HEK293 (cell line): Measurements from ENCODE around the gene C11orf58.

Experiments
- CTCF ChIA-PET: fragments of 350-600 bp; formaldehyde crosslinking; extraction: SDS; loops from one replicate; lab custom pipeline; 2021; ENCODE audit warnings: antibody characterized with exemption; lab: Yijun Ruan, JAX
- POLR2A ChIA-PET: fragments of 300-600 bp; formaldehyde crosslinking; extraction: SDS; loops from one replicate; lab custom pipeline; 2020; ENCODE audit warnings: antibody characterized with exemption, inconsistent platforms; lab: Yijun Ruan, JAX
- H3K27ac ChIP-seq: fragments of 200-500 bp; sonication (Bioruptor generic); 2 replicates; pipeline ENCODE4 v1.5.1; 2014; ENCODE audit warnings: low read depth, low read length, control low read depth, inconsistent platforms; ENCODE audit errors: extremely low read depth
- H3K36me3 ChIP-seq, 2 experiments: fragments of 200-500 bp in 1 of 2; sonication (Bioruptor generic) in 1 of 2; 1 replicate in 1 of 2; 2 replicates in 1 of 2; pipeline ENCODE4 v1.5.1; 2014 to 2017; ENCODE audit warnings: inconsistent platforms in 2 of 2, low read length in 2 of 2; ENCODE audit not compliant: control insufficient read depth in 2 of 2, insufficient read depth in 1 of 2
- H3K4me1 ChIP-seq: fragments of 200-500 bp; sonication (Bioruptor generic); 2 replicates; pipeline ENCODE4 v1.5.1; 2014; ENCODE audit warnings: mild to moderate bottlenecking, low read length, inconsistent platforms; ENCODE audit not compliant: control insufficient read depth, insufficient read depth
- H3K4me3 ChIP-seq: 2 replicates; pipeline ENCODE4 v1.5.1; 2011; ENCODE audit warnings: low read depth, mild to moderate bottlenecking, control low read depth, low read length, moderate library complexity
- H3K9me3 ChIP-seq: fragments of 200-500 bp; sonication (Bioruptor generic); 2 replicates; pipeline ENCODE4 v1.5.1; 2014; ENCODE audit warnings: low read depth, low read length, inconsistent platforms; ENCODE audit not compliant: control insufficient read depth, insufficient read depth
- GLIS2 ChIP-seq: fragments of 450-650 bp; formaldehyde crosslinking; IDR thresholded peaks from 2 replicates; pipeline ENCODE4 v1.5.1; 2016; ENCODE audit warnings: missing biosample characterization, missing genetic modification characterization
- HIC1 ChIP-seq: fragments of 450-650 bp; formaldehyde crosslinking; IDR thresholded peaks from 2 replicates; pipeline ENCODE4 v1.5.1; 2016; ENCODE audit warnings: missing biosample characterization, missing genetic modification characterization
- KLF10 ChIP-seq: fragments of 450-650 bp; IDR thresholded peaks from 2 replicates; pipeline ENCODE4 v1.5.1; 2018; ENCODE audit warnings: missing biosample characterization, mild to moderate bottlenecking, missing genetic modification characterization
- MZF1 ChIP-seq: fragments of 450-650 bp; formaldehyde crosslinking; IDR thresholded peaks from 2 replicates; pipeline ENCODE4 v1.5.1; 2017; ENCODE audit warnings: missing biosample characterization, missing genetic modification characterization, borderline replicate concordance
- WT1 ChIP-seq: fragments of 450-650 bp; formaldehyde crosslinking; IDR thresholded peaks from 2 replicates; pipeline ENCODE4 v1.5.1; 2016; ENCODE audit warnings: missing biosample characterization, missing genetic modification characterization
- ZBTB11 ChIP-seq: fragments of 450-650 bp; formaldehyde crosslinking; conservative IDR thresholded peaks from 2 replicates; pipeline ENCODE4 v1.5.1; 2016; ENCODE audit warnings: low read depth, missing biosample characterization, missing genetic modification characterization
- ZBTB48 ChIP-seq: fragments of 450-650 bp; formaldehyde crosslinking; IDR thresholded peaks from 2 replicates; pipeline ENCODE4 v1.5.1; 2016; ENCODE audit warnings: missing biosample characterization, missing genetic modification characterization
- ZNF274 ChIP-seq, 2 experiments: fragments of 200-500 bp in 1 of 2; fragments of 450-650 bp in 1 of 2; sonication (Bioruptor generic) in 1 of 2; formaldehyde crosslinking in 1 of 2; IDR thresholded peaks; 2 replicates each; pipeline versions ENCODE4 v1.5.1 to v1.6.1; 2014 to 2016; ENCODE audit warnings: borderline replicate concordance in 1 of 2, inconsistent platforms in 1 of 2, low read length in 1 of 2, missing biosample characterization in 1 of 2, missing genetic modification characterization in 1 of 2
- ZNF366 ChIP-seq: fragments of 450-650 bp; formaldehyde crosslinking; conservative IDR thresholded peaks from 2 replicates; pipeline ENCODE4 v1.5.1; 2016; ENCODE audit warnings: missing biosample characterization, missing genetic modification characterization
- ZNF433 ChIP-seq: fragments of 450-650 bp; formaldehyde crosslinking; IDR thresholded peaks from 2 replicates; pipeline ENCODE4 v1.5.1; 2016; ENCODE audit warnings: missing biosample characterization, missing genetic modification characterization, low read depth
- ZNF544 ChIP-seq: fragments of 450-650 bp; formaldehyde crosslinking; IDR thresholded peaks from 2 replicates; pipeline ENCODE4 v1.5.0; 2017; ENCODE audit warnings: missing biosample characterization, missing genetic modification characterization
- ZNF585B ChIP-seq: fragments of 450-650 bp; formaldehyde crosslinking; IDR thresholded peaks from 2 replicates; pipeline ENCODE4 v1.5.1; 2016; ENCODE audit warnings: missing biosample characterization, missing genetic modification characterization
- ZSCAN23 ChIP-seq: fragments of 450-650 bp; formaldehyde crosslinking; IDR thresholded peaks from 2 replicates; pipeline ENCODE4 v1.5.1; 2016; ENCODE audit warnings: missing biosample characterization, missing genetic modification characterization
- TF ChIP-seq, protein P1 (sequence below): fragments of 450-650 bp; formaldehyde crosslinking; IDR thresholded peaks from 2 replicates; pipeline ENCODE4 v1.5.1; 2016; ENCODE audit warnings: missing biosample characterization, missing genetic modification characterization
- TF ChIP-seq, protein P2 (sequence below): fragments of 450-650 bp; formaldehyde crosslinking; IDR thresholded peaks from 2 replicates; pipeline ENCODE4 v1.5.1; 2017; ENCODE audit warnings: missing biosample characterization, missing genetic modification characterization
- TF ChIP-seq, protein P3 (sequence below): fragments of 450-650 bp; formaldehyde crosslinking; IDR thresholded peaks from 2 replicates; pipeline ENCODE4 v1.5.1; 2016; ENCODE audit warnings: missing biosample characterization, missing genetic modification characterization
- TF ChIP-seq, protein P4 (sequence below): fragments of 450-650 bp; formaldehyde crosslinking; IDR thresholded peaks from 2 replicates; pipeline ENCODE4 v1.5.1; 2017; ENCODE audit warnings: missing biosample characterization, missing genetic modification characterization
- TF ChIP-seq, protein P5 (sequence below): fragments of 450-650 bp; formaldehyde crosslinking; IDR thresholded peaks from 2 replicates; pipeline ENCODE4 v1.5.1; 2017; ENCODE audit warnings: missing biosample characterization, missing genetic modification characterization

C11orf58 gene

DNA sequence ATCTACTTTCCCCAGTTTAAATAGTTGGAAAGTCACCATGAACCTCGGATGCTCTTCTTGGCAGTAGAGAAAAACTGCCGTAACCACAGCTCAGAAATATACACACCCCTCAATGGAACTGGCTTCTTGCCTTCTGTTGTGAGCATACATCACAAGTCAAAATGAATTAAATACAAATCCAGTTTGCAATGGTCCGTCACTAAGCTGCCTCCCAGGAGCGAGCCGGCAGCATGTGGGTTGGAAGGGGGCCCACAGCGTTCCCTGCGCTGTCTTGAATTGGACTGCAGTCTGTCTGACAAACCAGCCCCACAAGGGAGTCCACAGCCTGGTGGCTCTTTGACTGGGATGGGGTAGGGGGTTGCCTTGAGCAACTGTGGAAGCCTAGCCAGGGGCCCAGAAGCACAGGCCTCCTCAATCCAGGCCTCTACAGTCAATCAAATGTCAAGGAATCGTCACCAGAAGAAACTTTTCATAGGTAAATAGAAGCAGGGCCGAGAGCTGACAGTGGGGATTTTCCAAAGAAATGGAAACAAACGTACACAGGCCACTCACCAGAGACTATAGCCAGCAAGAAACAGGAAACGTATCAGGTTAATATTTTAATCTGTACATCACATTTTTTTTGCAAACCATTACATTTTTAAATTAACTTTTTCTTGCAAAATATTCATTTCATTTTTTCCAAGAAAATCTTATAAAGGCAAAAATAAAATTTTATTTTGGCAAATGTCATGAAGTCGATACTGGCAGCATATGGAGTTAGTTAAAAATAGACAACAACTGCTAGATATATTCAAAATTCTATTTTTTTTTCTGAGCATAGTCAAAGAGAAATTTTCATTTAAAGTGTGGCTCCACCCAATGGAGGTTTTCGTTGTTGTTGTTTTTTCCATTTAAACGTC, 38.5 kb downstream of the C11orf58 start (continued):
- TF ChIP-seq, protein P1, sequence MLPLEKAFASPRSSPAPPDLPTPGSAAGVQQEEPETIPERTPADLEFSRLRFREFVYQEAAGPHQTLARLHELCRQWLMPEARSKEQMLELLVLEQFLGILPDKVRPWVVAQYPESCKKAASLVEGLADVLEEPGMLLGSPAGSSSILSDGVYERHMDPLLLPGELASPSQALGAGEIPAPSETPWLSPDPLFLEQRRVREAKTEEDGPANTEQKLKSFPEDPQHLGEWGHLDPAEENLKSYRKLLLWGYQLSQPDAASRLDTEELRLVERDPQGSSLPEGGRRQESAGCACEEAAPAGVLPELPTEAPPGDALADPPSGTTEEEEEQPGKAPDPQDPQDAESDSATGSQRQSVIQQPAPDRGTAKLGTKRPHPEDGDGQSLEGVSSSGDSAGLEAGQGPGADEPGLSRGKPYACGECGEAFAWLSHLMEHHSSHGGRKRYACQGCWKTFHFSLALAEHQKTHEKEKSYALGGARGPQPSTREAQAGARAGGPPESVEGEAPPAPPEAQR, result no peak
- TF ChIP-seq ZNF433, result no peak
- no peak for TF ChIP-seq MZF1 (tag by site-specific recombination)
- no peak for TF ChIP-seq ZNF544
- TF ChIP-seq ZNF366 (tag by site-specific recombination), result no peak
- TF ChIP-seq, protein P2, sequence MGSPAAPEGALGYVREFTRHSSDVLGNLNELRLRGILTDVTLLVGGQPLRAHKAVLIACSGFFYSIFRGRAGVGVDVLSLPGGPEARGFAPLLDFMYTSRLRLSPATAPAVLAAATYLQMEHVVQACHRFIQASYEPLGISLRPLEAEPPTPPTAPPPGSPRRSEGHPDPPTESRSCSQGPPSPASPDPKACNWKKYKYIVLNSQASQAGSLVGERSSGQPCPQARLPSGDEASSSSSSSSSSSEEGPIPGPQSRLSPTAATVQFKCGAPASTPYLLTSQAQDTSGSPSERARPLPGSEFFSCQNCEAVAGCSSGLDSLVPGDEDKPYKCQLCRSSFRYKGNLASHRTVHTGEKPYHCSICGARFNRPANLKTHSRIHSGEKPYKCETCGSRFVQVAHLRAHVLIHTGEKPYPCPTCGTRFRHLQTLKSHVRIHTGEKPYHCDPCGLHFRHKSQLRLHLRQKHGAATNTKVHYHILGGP (tag by site-specific recombination), result no peak
- TF ChIP-seq ZNF585B (tag by site-specific recombination), result no peak
- TF ChIP-seq ZBTB11 (tag by site-specific recombination), result no peak
- TF ChIP-seq, protein P3, sequence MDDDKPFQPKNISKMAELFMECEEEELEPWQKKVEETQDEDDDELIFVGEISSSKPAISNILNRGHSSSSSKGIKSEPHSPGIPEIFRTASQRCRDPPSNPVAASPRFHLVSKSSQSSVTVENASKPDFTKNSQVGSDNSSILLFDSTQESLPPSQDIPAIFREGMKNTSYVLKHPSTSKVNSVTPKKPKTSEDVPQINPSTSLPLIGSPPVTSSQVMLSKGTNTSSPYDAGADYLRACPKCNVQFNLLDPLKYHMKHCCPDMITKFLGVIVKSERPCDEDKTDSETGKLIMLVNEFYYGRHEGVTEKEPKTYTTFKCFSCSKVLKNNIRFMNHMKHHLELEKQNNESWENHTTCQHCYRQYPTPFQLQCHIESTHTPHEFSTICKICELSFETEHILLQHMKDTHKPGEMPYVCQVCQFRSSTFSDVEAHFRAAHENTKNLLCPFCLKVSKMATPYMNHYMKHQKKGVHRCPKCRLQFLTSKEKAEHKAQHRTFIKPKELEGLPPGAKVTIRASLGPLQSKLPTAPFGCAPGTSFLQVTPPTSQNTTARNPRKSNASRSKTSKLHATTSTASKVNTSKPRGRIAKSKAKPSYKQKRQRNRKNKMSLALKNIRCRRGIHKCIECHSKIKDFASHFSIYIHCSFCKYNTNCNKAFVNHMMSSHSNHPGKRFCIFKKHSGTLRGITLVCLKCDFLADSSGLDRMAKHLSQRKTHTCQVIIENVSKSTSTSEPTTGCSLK, result no peak

DNA sequence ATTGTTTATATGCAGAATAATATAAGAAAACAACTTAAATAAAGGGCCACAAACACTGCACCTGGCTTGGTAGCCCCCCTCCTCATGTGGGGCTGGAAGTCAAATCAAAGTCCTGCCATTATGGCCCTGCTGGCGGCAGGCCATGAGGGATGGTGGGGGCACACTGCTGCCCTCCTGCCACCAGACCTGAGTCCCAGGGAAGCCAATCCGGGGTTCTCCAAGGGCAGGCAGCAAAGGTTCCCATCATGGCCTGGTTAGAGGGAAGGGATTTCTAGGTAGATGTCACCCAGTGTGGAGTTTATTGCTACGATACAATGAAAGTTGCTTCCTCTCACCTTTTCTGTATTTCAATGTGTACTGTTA, 39.1 kb downstream of the C11orf58 start:
- ChIA-PET POLR2A (no interaction called here), CTCF (no interaction called here)
- no peak overlapping the region for H3K4me3 ChIP-seq
- no peak overlapping the region for H3K27ac ChIP-seq
- peaks cover 0 to 3% of the 10 kb centered on the region in 2 experiments; a peak in 1 of 3 replicates for H3K36me3 ChIP-seq
- H3K4me1 ChIP-seq, result no peaks in the 10 kb centered on the region
- no peaks in the 10 kb centered on the region for H3K9me3 ChIP-seq
- TF ChIP-seq, protein P4, sequence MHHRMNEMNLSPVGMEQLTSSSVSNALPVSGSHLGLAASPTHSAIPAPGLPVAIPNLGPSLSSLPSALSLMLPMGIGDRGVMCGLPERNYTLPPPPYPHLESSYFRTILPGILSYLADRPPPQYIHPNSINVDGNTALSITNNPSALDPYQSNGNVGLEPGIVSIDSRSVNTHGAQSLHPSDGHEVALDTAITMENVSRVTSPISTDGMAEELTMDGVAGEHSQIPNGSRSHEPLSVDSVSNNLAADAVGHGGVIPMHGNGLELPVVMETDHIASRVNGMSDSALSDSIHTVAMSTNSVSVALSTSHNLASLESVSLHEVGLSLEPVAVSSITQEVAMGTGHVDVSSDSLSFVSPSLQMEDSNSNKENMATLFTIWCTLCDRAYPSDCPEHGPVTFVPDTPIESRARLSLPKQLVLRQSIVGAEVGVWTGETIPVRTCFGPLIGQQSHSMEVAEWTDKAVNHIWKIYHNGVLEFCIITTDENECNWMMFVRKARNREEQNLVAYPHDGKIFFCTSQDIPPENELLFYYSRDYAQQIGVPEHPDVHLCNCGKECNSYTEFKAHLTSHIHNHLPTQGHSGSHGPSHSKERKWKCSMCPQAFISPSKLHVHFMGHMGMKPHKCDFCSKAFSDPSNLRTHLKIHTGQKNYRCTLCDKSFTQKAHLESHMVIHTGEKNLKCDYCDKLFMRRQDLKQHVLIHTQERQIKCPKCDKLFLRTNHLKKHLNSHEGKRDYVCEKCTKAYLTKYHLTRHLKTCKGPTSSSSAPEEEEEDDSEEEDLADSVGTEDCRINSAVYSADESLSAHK, result no peak
- TF ChIP-seq GLIS2 (tag by site-specific recombination) (no peak), KLF10 (tag by site-specific recombination) (no peak), HIC1 (tag by site-specific recombination) (no peak), ZNF274 (IDR thresholded peaks at IDR 0.05; ENCODE audit: low read length) (no peak), ZNF274 (tag by site-specific recombination; IDR thresholded peaks at IDR 0.05; ENCODE audit: borderline replicate concordance) (no peak), ZBTB48 (tag by site-specific recombination) (no peak), WT1 (tag by site-specific recombination) (no peak), ZSCAN23 (tag by site-specific recombination) (no peak)
- TF ChIP-seq, protein P5, sequence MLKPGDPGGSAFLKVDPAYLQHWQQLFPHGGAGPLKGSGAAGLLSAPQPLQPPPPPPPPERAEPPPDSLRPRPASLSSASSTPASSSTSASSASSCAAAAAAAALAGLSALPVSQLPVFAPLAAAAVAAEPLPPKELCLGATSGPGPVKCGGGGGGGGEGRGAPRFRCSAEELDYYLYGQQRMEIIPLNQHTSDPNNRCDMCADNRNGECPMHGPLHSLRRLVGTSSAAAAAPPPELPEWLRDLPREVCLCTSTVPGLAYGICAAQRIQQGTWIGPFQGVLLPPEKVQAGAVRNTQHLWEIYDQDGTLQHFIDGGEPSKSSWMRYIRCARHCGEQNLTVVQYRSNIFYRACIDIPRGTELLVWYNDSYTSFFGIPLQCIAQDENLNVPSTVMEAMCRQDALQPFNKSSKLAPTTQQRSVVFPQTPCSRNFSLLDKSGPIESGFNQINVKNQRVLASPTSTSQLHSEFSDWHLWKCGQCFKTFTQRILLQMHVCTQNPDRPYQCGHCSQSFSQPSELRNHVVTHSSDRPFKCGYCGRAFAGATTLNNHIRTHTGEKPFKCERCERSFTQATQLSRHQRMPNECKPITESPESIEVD, result no peak
